GM10248 (cell line): ENCODE results near the gene ULBP3.

Source experiments
- CTCF ChIA-PET: fragments of 300-600 bp; sonication (Branson Sonifier 250); formaldehyde crosslinking; extraction: SDS; loops from one replicate; lab custom pipeline; 2021; ENCODE audit warnings: antibody characterized with exemption; lab: Yijun Ruan, JAX
- POLR2A ChIA-PET: fragments of 350-650 bp; sonication (Branson Sonifier 250); formaldehyde crosslinking; extraction: SDS; loops from one replicate; lab custom pipeline; 2020; ENCODE audit warnings: antibody characterized with exemption; lab: Yijun Ruan, JAX
- DNase-seq: peaks from one replicate; pipeline ENCODE4 v3.0.0; 2012; ENCODE audit errors: extremely low spot score
- TF ChIP-seq, protein P1 (sequence below): IDR thresholded peaks from 2 replicates; pipeline ENCODE4 v1.5.1; 2012; ENCODE audit warnings: mild to moderate bottlenecking, low read depth; ENCODE audit errors: extremely low read depth, missing control alignments, control extremely low read depth

ULBP3 gene

DNA sequence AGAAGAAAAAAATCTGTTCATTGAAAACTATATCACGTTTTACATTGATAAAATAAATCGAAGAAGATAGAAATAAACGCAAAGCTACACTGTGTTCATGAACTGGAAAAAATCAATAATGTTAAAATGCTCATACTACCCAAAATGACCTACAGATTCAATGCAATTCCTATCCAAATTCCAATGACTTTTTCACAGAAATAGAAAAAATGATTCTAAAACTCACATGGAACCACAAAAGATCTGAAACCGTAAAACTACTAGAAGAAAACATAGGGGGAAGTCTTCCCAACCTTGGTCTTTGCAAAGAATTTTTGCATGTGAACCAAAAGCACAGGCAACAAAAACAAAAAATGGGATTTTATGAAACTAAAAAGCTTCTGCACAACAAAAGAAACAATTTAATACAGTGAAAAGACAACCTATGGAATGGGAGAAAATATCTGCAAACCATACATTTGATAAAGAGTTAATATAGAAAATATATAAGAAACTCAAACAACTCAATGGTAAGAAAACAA lies 33.9 kb upstream of the ULBP3 start:
- DNase-seq, result no peak
- CTCF ChIA-PET, result interaction anchor here (1.5 kb wide), 1 partner anchor 8 kb away, joined by 3 read pairs; no protein-coding TSS in a partner anchor
- POLR2A ChIA-PET, result no interaction called here
- TF ChIP-seq, protein P1, sequence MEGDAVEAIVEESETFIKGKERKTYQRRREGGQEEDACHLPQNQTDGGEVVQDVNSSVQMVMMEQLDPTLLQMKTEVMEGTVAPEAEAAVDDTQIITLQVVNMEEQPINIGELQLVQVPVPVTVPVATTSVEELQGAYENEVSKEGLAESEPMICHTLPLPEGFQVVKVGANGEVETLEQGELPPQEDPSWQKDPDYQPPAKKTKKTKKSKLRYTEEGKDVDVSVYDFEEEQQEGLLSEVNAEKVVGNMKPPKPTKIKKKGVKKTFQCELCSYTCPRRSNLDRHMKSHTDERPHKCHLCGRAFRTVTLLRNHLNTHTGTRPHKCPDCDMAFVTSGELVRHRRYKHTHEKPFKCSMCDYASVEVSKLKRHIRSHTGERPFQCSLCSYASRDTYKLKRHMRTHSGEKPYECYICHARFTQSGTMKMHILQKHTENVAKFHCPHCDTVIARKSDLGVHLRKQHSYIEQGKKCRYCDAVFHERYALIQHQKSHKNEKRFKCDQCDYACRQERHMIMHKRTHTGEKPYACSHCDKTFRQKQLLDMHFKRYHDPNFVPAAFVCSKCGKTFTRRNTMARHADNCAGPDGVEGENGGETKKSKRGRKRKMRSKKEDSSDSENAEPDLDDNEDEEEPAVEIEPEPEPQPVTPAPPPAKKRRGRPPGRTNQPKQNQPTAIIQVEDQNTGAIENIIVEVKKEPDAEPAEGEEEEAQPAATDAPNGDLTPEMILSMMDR, result no peak

DNA sequence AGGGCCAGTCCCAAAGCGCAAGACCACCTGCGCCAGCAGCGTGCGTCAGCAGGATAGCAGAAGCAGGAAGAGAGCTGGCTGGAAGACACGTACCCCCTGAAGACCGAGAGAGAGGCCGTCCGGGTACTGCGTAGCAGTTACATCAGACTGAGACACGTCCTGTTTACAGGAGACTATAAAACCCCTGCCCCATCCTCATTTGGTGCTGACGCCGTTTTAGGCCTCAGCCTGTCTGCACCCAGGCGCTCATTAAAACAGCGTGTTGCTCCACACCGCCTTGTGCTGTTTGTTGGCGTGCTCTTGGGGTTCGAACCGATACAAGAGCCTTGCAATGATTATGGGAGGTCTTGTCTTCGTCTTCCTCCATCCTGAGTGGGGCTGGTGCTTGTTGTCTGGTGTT lies 31.8 kb upstream of the ULBP3 start:
- TF ChIP-seq, protein P1, result no peak
- POLR2A ChIA-PET, result no interaction called here
- CTCF ChIA-PET, result interaction anchor here (1.0 to 2.0 kb wide), 2 partner anchors 20 to 147 kb away, joined by 3 to 4 read pairs; no protein-coding TSS in a partner anchor

DNA sequence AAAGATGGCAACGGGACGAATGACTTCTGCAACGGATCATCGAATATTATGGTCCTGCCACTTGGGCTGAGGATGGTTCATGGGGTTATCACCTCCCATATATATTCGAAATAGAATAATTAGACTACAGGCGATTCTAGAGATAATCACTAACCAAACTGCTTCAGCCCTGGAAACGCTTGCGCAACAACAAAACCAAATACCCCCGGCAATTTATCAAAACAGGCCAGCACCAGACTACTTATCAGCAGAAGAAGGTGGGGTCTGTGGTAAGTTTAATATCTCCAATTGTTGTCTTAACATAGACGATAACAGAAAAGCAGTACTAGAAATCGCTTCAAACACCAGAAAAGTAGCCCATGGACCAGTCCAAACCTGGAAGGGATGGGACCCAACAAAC lies 31.0 kb upstream of the ULBP3 start:
- TF ChIP-seq, protein P1, result no peak
- no peak for DNase-seq
- POLR2A ChIA-PET, result no interaction called here
- CTCF ChIA-PET, result interaction anchor here (1.0 to 2.0 kb wide), 2 partner anchors 19 to 148 kb away, joined by 3 to 4 read pairs; no protein-coding TSS in a partner anchor

More for the DNA sequence above, 31.8 kb upstream of the ULBP3 start:
- DNase-seq, result no peak

DNA sequence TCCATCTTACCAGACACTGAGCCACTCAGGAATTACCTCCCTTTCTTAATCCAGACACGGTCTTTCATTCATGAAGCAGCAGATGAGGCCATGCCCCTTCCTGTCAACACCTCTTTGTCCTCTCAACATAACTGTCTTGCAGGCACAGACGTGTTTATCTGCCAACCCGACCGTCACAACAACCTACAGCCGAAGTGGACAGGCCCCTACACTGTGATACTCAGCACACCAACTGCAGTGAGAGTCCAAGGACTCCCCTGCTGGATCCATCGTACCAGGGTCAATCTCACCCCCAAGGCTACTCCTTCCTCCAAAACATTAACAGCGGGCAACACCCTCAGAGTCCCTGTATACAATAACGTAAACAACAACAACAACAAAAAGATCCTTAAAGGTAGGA lies 30.6 kb upstream of the ULBP3 start:
- ChIA-PET POLR2A (no interaction called here), CTCF (no interaction called here)
- TF ChIP-seq, protein P1, result no peak
- DNase-seq, result no peak

DNA sequence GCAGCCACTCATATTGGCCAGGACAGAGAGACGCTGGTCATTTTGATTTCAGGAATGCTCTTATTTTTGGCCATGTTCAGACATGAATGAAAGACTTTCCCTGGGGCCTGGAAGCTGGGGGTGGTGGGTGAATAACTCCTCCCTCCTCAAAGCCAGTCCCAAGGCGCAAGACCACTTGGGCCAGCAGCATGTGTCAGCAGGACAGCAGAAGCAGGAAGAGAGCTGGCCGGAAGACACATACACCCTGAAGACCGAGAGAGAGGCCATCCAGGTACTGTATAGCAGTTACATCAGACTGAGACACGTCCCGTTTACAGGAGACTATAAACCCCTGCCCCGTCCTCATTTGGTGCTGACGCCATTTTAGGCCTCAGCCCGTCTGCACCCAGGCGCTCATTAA lies 29.2 kb upstream of the ULBP3 start:
- POLR2A ChIA-PET, result no interaction called here
- no peak for DNase-seq
- CTCF ChIA-PET, result interaction anchor here (3.1 kb wide), 1 partner anchor 18 kb away, joined by 13 read pairs; no protein-coding TSS in a partner anchor
- TF ChIP-seq, protein P1, result no peak

DNA sequence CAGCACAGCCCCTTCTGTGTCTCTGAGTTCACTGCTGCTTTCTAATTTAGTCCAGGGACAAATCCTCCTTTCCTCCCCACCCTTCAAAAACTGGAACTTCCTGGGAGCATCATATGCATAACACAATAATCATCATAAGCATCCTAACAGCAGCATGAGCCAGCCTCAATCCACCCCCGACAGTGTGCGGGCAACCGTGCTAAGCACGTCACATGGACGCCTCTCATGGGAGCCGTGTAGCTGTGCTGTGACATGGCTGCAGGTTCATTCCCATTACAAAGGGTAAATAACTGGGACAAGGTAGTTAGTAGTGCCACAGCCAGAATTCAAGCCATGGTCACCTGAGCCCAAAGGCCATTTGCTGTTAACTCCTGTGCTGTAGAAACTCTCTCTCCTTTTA lies 24.5 kb upstream of the ULBP3 start:
- ChIA-PET CTCF (interaction anchor here (1.4 kb wide), 1 partner anchor 13 kb away, joined by 5 read pairs; no protein-coding TSS in a partner anchor), POLR2A (no interaction called here)
- TF ChIP-seq, protein P1, result no peak

More for the DNA sequence above, 24.5 kb upstream of the ULBP3 start:
- no peak for DNase-seq
